Mesenchymal stem cell (in vitro differentiated cells and primary cell): ENCODE results near the gene C2CD2.
A peak's percentile ranks its signal among the peaks of the same experiment; 100 is the strongest.

Experiments used
- DNase-seq: peaks from one replicate; pipeline ENCODE4 v3.0.0-alpha.2; 2013
- H2AFZ ChIP-seq: one replicate; pipeline ENCODE4 v1.6.1; 2013; ENCODE audit warnings: low read depth, mild to moderate bottlenecking, control low read depth, inconsistent platforms, low read length, moderate library complexity
- H2AK5ac ChIP-seq: 2 replicates; pipeline ENCODE4 v1.6.1; 2013; ENCODE audit warnings: low read length, moderate library complexity, mild to moderate bottlenecking, inconsistent platforms; ENCODE audit not compliant: severe bottlenecking
- H2BK120ac ChIP-seq: one replicate; pipeline ENCODE4 v1.6.1; 2013; ENCODE audit warnings: low read depth, mild to moderate bottlenecking, inconsistent platforms, low read length, moderate library complexity
- H2BK12ac ChIP-seq, 2 experiments: one replicate each; pipeline ENCODE4 v1.6.1; 2013; ENCODE audit warnings: inconsistent platforms in 2 of 2, low read length in 2 of 2, mild to moderate bottlenecking in 2 of 2, moderate library complexity in 2 of 2, control low read depth in 1 of 2
- H2BK15ac ChIP-seq: one replicate; pipeline ENCODE4 v1.6.1; 2013; ENCODE audit warnings: mild to moderate bottlenecking, low read depth, inconsistent platforms; ENCODE audit not compliant: poor library complexity, severe bottlenecking
- H2BK5ac ChIP-seq: 2 replicates; pipeline ENCODE4 v1.6.1; 2013; ENCODE audit warnings: low read depth, mild to moderate bottlenecking, low read length, control low read depth, inconsistent platforms; ENCODE audit not compliant: poor library complexity, severe bottlenecking
- H3K14ac ChIP-seq, 2 experiments: one replicate each; pipeline ENCODE4 v1.6.1; 2013; ENCODE audit warnings: inconsistent platforms in 2 of 2, low read length in 2 of 2, control low read depth in 1 of 2, mild to moderate bottlenecking in 1 of 2, moderate library complexity in 1 of 2
- H3K18ac ChIP-seq, 2 experiments: one replicate each; pipeline ENCODE4 v1.6.1; 2013; ENCODE audit warnings: inconsistent platforms in 2 of 2, low read length in 2 of 2, control low read depth in 1 of 2, low read depth in 1 of 2, mild to moderate bottlenecking in 1 of 2
- H3K23ac ChIP-seq, 2 experiments: one replicate each; pipeline ENCODE4 v1.6.1; 2013; ENCODE audit warnings: inconsistent platforms in 2 of 2, low read length in 2 of 2, mild to moderate bottlenecking in 2 of 2, moderate library complexity in 2 of 2, control low read depth in 1 of 2
- H3K27ac ChIP-seq: 2 replicates; pipeline ENCODE4 v1.5.1; 2013; ENCODE audit warnings: mild to moderate bottlenecking, moderate library complexity, low read length, control low read depth, inconsistent platforms; ENCODE audit not compliant: poor library complexity, severe bottlenecking
- H3K27me3 ChIP-seq, 2 experiments: 2 replicates each; pipeline versions ENCODE4 v1.6.1 to v1.7.0; 2013; ENCODE audit warnings: low read length in 2 of 2, mild to moderate bottlenecking in 2 of 2, moderate library complexity in 2 of 2, control low read depth in 1 of 2, inconsistent platforms in 1 of 2; ENCODE audit not compliant: control insufficient read depth in 1 of 2, insufficient read depth in 1 of 2
- H3K36me3 ChIP-seq, 2 experiments: 2 replicates each; pipeline versions ENCODE4 v1.6.1 to v1.7.0; 2013; ENCODE audit warnings: low read length in 2 of 2, control low read depth in 1 of 2, inconsistent platforms in 1 of 2, low read depth in 1 of 2, mild to moderate bottlenecking in 1 of 2; ENCODE audit not compliant: insufficient read depth in 2 of 2, control insufficient read depth in 1 of 2
- H3K4ac ChIP-seq, 2 experiments: one replicate each; pipeline ENCODE4 v1.6.1; 2013; ENCODE audit warnings: inconsistent platforms in 2 of 2, low read length in 2 of 2, mild to moderate bottlenecking in 2 of 2, moderate library complexity in 2 of 2, control low read depth in 1 of 2, low read depth in 1 of 2
- H3K4me1 ChIP-seq: 2 replicates; pipeline ENCODE4 v1.6.1; 2013; ENCODE audit warnings: low read depth, low read length, control low read depth; ENCODE audit not compliant: control insufficient read depth, insufficient read depth
- H3K4me2 ChIP-seq: 2 replicates; pipeline ENCODE4 v1.6.1; 2013; ENCODE audit warnings: low read length, mild to moderate bottlenecking, inconsistent platforms; ENCODE audit not compliant: poor library complexity, severe bottlenecking
- H3K4me3 ChIP-seq, 2 experiments: 2 replicates each; pipeline versions ENCODE4 v1.5.1 to v1.7.0; 2013; ENCODE audit warnings: low read length in 2 of 2, mild to moderate bottlenecking in 2 of 2, control low read depth in 1 of 2, low read depth in 1 of 2; ENCODE audit not compliant: insufficient read depth in 1 of 2
- H3K79me1 ChIP-seq: replicated peaks from 2 replicates; pipeline ENCODE4 v1.6.1; 2013; ENCODE audit warnings: mild to moderate bottlenecking, control low read depth, low read length, inconsistent platforms; ENCODE audit not compliant: poor library complexity, severe bottlenecking
- H3K9ac ChIP-seq: 2 replicates; pipeline ENCODE4 v1.7.0; 2013; ENCODE audit warnings: mild to moderate bottlenecking, low read length, moderate library complexity
- H3K9me3 ChIP-seq: 2 replicates; pipeline ENCODE4 v1.7.0; 2013; ENCODE audit warnings: mild to moderate bottlenecking, low read length; ENCODE audit not compliant: control insufficient read depth
- H4K8ac ChIP-seq: one replicate; pipeline ENCODE4 v1.6.1; 2013; ENCODE audit warnings: inconsistent platforms, mild to moderate bottlenecking, low read length, moderate library complexity
- H4K91ac ChIP-seq: one replicate; pipeline ENCODE4 v1.6.1; 2013; ENCODE audit warnings: mild to moderate bottlenecking, low read length, inconsistent platforms
- WGBS: methylation state at CpG from one replicate; pipeline ENCODE4 v1.1.7; 2013; ENCODE audit warnings: mixed read lengths; 5-methylcytosine and 5-hydroxymethylcytosine counted together

The C2CD2 gene

DNA sequence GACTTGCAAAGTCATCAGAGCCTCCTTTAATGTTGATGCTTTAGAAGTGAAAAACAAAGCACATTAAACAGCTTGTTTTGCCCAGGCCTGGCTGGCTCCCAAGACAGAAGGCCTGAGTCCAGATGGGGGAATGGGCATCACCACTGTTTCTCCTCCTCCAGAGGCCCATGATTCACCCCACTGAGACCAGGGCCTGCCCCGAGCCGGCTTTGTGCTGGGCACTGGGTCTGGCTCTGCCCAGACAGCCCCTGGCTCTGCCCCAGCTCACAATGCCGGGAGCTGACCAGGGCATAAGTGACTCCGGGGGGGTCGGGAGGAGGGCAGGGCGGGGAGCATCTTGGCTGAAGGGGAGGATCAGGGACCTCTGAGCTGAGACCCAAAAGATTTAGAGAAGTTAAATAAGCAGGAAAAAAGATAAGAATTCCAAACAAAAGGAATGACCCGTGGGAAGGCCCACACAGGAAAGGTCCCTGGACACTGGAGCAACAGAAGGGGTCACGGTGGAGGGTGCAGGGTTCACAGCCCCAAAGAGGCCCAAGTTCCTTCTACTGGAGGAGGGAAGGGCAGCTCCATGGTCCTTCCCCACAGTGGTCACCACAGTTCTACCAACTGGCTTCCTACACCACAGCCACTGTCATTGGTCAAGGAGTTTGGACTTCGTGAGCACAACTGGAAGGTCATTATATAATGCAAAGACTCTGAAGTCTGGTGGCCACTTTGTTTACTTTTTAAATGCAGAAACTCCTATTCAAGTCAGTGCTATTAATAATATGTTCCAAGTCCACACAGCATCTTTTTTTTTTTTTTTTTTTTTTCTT, 5.5 kb downstream of the C2CD2 start:
- peak overlapping the region in 1 of 2 experiments; percentile 64 for H3K4me3 ChIP-seq
- H3K23ac ChIP-seq: no peak overlapping the region
- peaks cover 0 to 9% of the 10 kb centered on the region in 2 experiments for H3K36me3 ChIP-seq
- DNase-seq: no peak
- H2AK5ac ChIP-seq: no peak overlapping the region
- H3K4ac ChIP-seq: peak overlapping the region; percentile 15 to 17
- H3K27ac ChIP-seq: no peak overlapping the region
- H3K4me1 ChIP-seq: peaks cover 33% of the 10 kb centered on the region
- no peak overlapping the region for H4K8ac ChIP-seq
- no peaks in the 10 kb centered on the region for H3K9me3 ChIP-seq
- no peaks in the 10 kb centered on the region for H3K27me3 ChIP-seq
- H3K18ac ChIP-seq: peak overlapping the region in 1 of 2 experiments; percentile 5
- no peak overlapping the region for H2BK15ac ChIP-seq
- H2BK5ac ChIP-seq: no peak overlapping the region
- peaks cover 58% of the 10 kb centered on the region for H3K79me1 ChIP-seq
- no peak overlapping the region for H3K14ac ChIP-seq
- WGBS: 89% methylated on average over 8 of the region's 9 CpGs
- no peak overlapping the region for H2AFZ ChIP-seq
- no peak overlapping the region for H4K91ac ChIP-seq
- H3K4me2 ChIP-seq: no peak overlapping the region
- peak overlapping the region; percentile 74 for H3K9ac ChIP-seq
- no peak overlapping the region for H2BK120ac ChIP-seq
- H2BK12ac ChIP-seq: no peak overlapping the region

DNA sequence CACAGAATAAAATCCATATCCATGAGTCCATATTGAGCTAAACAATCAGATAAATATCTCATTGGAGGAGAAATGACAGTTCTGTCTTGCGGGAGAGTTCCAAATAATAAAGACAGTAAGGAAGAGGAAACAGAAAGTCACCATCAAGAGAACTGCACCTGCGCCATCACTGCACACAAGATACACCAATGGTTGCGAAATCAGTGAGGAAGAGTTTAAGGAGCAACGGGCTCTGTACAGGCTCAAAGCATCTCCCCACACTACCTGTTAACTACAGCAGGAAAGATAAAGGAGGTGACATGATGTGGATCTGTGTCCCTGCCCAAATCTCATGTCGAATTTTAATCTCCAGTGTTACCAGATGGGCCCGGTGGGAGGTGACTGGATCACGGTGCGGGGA, 7.8 kb downstream of the C2CD2 start:
- Histone ChIP-seq H4K91ac (no peak overlapping the region), H3K79me1 (peaks cover 57% of the 10 kb centered on the region), H2BK15ac (no peak overlapping the region), H3K4ac (no peak overlapping the region), H3K27ac (no peak overlapping the region), H3K27me3 (no peaks in the 10 kb centered on the region), H3K14ac (no peak overlapping the region), H3K23ac (no peak overlapping the region), H3K9ac (no peak overlapping the region), H2AFZ (no peak overlapping the region), H3K36me3 (peaks cover 4 to 7% of the 10 kb centered on the region in 2 experiments), H3K9me3 (no peaks in the 10 kb centered on the region), H4K8ac (no peak overlapping the region), H3K18ac (no peak overlapping the region), H2BK120ac (no peak overlapping the region), H3K4me2 (no peak overlapping the region), H2BK12ac (no peak overlapping the region), H3K4me3 (no peak overlapping the region), H3K4me1 (peaks cover 15% of the 10 kb centered on the region), H2AK5ac (no peak overlapping the region), H2BK5ac (no peak overlapping the region)
- DNase-seq: no peak
- WGBS: 98% methylated on average over 5 of the region's 8 CpGs

DNA sequence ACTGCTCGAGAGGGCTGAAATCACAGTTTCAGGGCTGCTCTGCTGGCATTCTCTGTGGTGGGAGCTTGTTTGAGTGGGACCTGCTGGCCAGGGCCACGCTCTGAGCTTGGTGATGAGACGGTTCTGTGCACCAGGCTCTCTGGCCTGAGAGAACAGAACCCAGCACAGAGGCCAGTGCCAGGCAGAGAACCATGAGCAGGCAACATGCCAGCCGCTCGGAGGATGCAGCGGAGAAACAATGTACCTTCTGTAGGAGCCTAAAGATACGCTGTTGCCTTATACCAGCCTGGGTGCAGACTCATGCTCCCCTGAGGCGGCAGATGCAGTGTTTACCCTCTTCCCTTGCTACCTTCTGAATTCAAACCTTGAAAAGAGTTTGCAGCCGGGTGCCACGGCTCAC, 10.0 kb downstream of the C2CD2 start:
- H3K27ac ChIP-seq: no peak overlapping the region
- no peak overlapping the region for H2AK5ac ChIP-seq
- H3K4me1 ChIP-seq: peaks cover 7% of the 10 kb centered on the region
- H2BK12ac ChIP-seq: no peak overlapping the region
- no peak overlapping the region for H3K4me3 ChIP-seq
- H2BK120ac ChIP-seq: no peak overlapping the region
- WGBS: 95% methylated on average over 10 of the region's 10 CpGs
- H3K36me3 ChIP-seq: peaks cover 6 to 22% of the 10 kb centered on the region in 2 experiments
- no peaks in the 10 kb centered on the region for H3K27me3 ChIP-seq
- H4K8ac ChIP-seq: no peak overlapping the region
- no peak overlapping the region for H3K4ac ChIP-seq
- H4K91ac ChIP-seq: no peak overlapping the region
- H2AFZ ChIP-seq: no peak overlapping the region
- H3K79me1 ChIP-seq: peaks cover 45% of the 10 kb centered on the region
- DNase-seq: no peak
- H2BK5ac ChIP-seq: no peak overlapping the region
- no peak overlapping the region for H2BK15ac ChIP-seq
- no peaks in the 10 kb centered on the region for H3K9me3 ChIP-seq
- no peak overlapping the region for H3K14ac ChIP-seq
- no peak overlapping the region for H3K18ac ChIP-seq
- no peak overlapping the region for H3K9ac ChIP-seq
- no peak overlapping the region for H3K23ac ChIP-seq
- no peak overlapping the region for H3K4me2 ChIP-seq

GRCh38 chr21:41942457-41942856, 11.4 kb downstream of the C2CD2 start:
- Histone ChIP-seq H3K9me3 (no peaks in the 10 kb centered on the region), H3K79me1 (peaks cover 40% of the 10 kb centered on the region), H3K4ac (no peak overlapping the region), H3K9ac (no peak overlapping the region), H3K23ac (no peak overlapping the region), H2AFZ (no peak overlapping the region), H4K8ac (no peak overlapping the region), H3K36me3 (peaks cover 6 to 22% of the 10 kb centered on the region in 2 experiments), H2BK15ac (no peak overlapping the region), H2BK5ac (no peak overlapping the region), H2AK5ac (no peak overlapping the region), H3K18ac (no peak overlapping the region), H3K4me1 (peaks cover 5% of the 10 kb centered on the region), H3K4me2 (no peak overlapping the region), H3K27ac (no peak overlapping the region), H3K4me3 (no peak overlapping the region), H4K91ac (no peak overlapping the region), H3K14ac (no peak overlapping the region), H2BK12ac (no peak overlapping the region), H2BK120ac (no peak overlapping the region), H3K27me3 (no peaks in the 10 kb centered on the region)
- no peak for DNase-seq
- WGBS: 95% methylated on average over 9 of the region's 9 CpGs
